Stimulated activated CD8-positive, alpha-beta memory T cell treated with anti-CD3 and anti-CD28 coated beads, Interleukin-4, amount 100 ng/mL, for 24 hours (primary cell): Measurements from ENCODE around the gene EIF5.

Experiments used
- DNase-seq: peaks from one replicate; pipeline ENCODE4 v3.0.0-alpha.2; 2020; ENCODE audit warnings: low read depth

The EIF5 gene

GRCh38 chr14:103310576-103311095, 23.4 kb upstream of the EIF5 start:
- no peak for DNase-seq

DNA sequence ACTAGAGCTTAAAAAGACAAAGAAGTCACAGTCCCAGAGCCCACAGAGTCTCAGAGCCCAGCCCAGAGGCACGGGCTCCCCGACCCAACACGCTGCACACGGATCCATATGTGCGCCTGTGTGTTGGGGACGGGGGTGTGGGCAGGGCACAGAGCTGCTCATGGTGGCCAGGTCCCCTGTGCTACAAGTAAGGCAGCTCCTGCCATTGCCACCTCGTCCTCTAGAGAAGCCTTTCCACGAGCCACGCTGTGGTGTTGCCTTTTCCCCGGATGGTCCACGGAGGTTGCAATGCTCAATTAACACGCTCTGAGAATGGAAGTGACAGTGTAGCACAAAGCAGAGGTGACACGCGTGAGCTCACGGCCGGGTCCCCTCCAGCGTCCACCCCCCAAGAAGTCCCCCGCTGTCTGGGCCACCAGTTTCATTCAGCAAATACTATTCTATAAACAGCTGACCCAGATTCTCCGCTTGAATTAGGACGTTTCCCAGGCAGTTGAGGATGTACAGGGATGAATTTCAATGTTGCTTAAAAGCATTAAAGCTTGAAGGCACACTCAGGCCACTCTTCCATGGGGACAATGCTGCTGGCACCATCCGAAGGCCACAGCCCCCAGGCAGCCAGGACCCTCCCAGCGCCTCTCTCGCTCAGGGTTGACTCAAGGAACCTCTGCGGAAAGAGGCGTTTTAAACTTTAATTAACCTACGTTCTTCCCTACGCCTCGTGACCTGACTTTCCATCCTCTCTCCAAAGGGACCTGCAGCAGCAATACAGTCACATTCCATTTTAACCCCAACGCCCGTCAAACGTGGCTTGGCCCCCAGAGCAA, 22.7 kb upstream of the EIF5 start:
- DNase-seq: no peak

DNA sequence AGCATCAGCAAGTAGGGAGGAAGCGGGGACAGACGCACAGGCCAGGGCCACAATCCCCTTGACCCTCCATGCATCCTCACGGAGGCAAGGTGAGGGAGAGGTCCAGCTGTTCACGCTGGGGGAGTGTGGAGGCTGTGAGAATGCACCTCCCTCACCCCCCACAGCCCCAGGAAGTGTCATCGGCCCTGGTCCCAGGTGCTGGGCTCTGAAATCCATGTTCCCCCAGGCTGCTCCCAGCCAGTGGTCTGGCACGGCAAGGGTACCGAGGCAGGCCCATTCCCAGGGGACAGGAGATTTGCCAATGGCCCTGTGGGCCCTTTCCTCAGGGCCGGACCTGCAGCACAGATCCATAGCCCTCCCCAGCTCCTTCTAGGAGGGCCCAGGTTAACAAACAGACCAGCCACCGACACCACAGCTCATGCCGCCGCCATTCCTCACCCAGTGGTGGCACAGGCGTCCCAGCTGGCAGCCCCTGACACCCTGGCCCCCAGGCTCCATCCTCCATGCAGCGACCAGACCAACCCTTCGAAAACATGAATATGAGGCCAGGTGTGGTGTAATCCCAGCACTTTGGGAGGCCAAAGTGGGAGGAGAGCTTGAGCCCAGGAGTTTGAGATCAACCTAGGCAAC, 21.9 kb upstream of the EIF5 start:
- DNase-seq: no peak

DNA sequence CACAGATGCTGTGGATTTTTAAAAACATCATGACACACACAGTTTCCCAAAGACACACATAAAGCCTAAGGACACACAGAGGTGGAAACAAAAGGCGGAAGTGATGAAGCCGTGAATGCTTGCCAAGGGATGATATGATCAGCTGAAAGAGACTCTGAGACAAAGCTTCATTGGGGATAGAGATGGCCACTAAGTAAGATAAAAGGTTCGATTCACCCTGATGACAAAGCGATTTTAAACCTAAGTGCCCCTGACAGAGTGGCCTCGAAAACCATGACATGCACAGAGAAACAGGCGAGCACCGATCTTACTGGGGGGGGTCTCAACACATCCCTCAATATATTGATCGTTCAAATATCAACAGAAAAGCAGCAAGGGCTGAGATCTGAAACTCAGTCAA, 20.3 kb upstream of the EIF5 start:
- DNase-seq: no peak

- no peak for DNase-seq
Observed at GRCh38 chr14:103314496-103315277, 19.4 kb upstream of the EIF5 start.

DNA sequence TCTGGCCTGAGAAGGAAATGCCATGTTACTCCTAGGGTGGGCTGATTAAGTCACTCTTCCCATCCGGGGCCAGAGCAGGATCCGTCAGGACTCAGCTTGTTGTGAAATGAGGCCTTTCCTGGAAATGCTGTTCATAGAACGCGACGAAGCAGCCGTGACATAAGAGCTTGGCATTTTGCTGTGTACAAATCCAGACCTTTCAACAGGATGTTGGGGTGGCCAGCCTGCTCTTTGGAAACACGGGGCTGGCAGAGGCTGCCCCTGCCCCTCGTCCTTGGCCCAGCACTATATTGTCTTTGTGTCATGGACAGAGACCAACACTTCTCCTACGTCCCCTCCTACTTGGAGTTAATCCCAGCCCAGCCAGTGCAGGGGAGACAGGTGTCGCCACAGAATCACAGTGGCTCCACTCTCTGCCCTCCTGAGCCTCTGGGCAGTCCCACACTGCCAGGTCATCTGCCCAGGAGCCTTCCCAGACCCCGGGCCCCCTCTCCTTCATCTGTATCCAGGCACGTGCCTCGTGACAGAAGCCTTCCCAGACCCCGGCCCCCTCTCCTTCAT, 18.6 kb upstream of the EIF5 start:
- DNase-seq: no peak

DNA sequence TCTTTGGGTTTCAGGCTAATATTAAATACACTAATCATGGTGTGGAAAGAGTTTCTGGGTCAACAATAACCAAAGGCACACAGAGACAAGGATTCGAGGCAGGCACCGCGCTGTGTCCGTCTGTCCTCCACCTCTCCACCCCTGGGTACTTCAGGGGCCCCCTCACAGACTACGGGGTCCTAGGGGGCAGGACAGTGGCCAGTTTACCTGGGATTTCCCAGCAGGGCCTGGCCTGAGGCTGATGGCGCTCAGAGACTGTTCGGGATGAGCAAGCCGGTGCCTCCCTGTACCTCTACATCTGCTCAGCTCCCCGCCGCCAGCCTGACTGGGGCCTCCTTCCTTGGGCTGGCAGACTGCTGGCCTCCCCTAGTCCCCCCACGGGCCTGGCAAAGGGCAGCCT, 18.1 kb upstream of the EIF5 start:
- DNase-seq: no peak

- no peak for DNase-seq
Observed at GRCh38 chr14:103316721-103317121, 17.3 kb upstream of the EIF5 start.

DNA sequence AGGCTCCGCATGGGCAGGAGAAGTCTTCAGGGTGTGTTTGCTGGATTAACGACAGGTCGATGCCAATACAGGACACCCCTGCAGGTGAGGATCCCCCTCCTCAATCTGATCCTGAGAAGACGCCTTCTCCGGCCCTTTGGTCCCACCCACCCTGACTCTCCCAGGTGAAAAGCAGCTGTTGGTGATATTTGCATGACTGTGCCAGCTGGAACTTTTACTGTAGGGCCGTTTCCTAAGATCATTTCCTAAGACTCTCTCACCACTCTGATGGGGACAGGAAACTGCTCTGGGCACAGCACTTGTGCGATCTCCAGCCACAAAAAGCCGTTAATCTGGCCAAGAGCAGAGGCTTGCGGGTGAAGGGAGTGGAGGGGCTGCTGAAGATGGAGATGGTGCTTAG, 16.8 kb upstream of the EIF5 start:
- DNase-seq: no peak

GRCh38 chr14:103317976-103318580, 16.0 kb upstream of the EIF5 start:
- DNase-seq: no peak

GRCh38 chr14:103318750-103319419, 15.2 kb upstream of the EIF5 start:
- no peak for DNase-seq

- DNase-seq: no peak
Observed at GRCh38 chr14:103319422-103319821, 14.6 kb upstream of the EIF5 start.

GRCh38 chr14:103326078-103326477, 8.0 kb upstream of the EIF5 start:
- DNase-seq: no peak

GRCh38 chr14:103328941-103329340, 5.1 kb upstream of the EIF5 start:
- DNase-seq: no peak

DNA sequence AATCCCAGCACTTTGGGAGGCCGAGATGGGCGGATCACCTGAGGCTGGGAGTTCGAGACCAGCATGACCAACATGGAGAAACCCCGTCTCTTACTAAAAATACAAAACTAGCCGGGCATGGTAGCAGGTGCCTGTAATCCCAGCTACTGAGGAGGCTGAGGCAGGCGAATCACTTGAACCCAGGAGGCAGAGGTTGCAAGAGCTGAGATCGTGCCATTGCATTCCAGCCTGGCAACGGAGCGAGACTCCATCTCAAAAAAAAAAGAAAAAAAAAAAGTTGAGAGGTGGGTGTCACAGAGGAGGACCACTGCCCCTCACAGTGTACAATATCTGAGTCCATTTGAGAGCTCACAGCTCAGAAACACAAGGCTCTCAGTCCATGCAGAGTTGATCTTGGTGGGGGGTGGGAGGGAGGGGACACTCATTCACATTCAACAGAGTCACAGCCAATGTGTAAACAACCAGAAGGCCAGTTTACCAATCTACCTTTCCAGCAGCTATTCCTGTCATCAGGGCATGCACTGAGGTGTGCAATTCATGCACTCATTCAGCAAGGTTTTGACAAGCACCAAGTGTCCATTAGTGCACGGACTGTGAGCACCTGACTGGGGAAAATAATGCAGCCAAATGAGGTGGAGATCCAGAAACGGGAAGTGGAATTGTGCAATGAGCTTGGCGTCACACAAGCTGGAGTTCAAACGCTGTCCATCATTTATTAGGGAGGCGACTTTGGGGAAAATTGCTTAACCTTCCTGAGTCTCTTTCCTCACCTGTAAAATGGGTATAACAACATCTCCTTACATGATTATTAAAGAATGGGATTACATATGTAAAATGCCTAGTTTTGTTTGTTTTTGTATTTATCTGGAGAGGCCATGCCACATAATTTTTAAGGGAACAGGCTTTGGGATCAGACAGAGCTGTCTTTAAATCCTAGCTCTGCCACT, 4.4 kb upstream of the EIF5 start:
- DNase-seq: no peak

DNA sequence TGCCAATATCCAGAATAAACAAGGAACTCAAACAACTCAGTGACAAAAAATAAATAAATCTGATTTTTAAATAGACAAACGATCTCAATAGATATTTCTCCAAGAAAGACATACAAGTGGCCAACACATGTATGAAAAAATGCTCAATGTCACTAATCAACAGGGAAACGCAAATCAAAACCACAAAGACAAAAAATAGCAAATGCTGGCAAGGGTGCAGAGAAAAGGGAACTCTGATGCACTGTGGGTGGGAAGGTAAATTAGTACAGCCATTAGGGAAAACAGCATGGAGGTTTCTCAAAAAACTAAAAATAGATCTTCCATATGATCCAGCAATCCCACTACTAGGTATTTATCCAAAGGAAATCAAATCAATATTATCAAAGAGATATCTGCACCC, 3.5 kb upstream of the EIF5 start:
- DNase-seq: no peak

DNA sequence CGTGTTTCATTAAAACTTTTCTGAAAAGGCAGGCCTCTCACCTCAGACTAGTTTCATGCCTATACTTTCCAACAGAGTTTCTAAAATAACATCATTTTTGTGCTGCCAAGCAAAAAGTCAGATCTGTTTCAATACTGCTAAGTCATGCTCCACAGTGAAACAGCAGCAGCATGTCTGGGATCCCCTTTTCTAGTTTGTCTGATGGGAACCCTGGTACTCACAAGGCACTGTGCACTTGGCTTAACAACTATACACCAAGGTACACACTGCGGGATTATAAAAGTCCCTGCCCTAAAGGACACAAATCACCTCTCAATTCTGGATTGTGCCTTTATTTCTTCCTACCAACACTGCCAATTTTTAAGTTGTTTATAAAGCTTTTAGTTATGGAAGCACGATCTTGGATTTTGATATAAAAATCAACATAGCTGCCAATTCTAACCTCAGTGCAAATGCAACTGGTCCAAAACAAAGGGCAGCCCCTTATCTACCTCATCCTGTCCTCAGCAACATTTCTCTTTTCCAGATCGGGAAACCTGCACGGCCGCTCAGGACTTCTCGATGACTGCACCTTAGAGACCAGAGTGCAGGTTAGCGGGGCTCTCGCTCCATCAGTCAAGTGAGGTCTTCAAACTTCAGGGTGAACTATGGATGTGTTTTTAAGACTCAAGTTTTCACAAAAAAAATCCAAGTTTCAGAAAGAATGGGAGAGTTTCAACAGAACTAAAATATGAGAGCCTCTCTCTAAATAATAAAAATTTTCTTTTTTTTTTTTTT, 1.7 kb upstream of the EIF5 start:
- no peak for DNase-seq

DNA sequence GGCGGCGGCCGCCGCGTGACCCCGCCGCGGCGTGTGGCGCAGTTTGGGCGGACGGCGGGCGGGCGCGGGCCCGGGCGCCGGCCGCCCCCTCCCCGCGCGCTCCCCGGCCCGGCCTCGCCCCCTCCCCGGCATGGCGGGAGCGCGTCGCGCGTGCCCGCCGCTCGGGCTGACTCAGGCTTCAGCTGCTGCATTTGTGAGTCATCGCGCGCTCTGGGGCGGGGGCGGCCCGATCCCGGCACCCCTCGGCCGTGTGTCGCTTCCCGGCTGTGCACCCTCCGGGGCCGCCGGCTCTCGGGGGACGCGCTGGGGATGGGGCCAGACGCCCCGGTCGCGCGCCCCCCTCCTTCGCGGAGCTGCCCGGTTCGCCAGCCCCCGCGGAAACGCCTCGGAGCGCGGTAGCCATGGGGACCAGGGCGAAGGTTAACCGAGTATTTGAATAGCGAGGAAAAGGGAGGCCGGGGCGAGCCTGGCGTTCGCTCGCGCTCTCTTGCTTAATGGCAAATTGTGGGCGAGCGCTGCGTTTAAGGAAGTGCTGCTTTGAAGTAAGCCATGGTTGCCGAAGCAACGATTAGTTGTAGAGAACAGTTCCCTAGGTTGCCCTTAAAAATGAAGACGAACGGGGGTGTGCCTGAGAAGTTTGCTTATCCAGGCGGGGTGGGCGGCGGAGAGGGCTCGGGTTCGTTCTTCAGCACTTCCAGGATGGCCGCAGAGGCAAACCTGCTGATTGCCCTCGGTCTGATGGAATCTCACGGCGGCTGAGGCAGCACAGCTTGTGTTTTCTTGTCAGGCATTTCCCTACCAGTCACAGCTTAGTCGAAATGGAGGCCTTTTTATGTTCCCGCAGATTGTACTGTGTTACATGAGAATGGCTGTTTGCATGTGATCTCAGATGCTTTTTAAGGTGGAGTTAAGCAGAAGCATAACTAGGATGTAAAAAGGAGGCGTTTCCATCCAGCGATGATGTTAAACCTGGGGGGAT, 896 bp downstream of the EIF5 start:
- peak; percentile 75 for DNase-seq
